Gastroesophageal sphincter (tissue), 4 donors: ENCODE data around the gene WWTR1. TPM values are rescaled to one million over a fixed set of nuclear protein-coding genes. Genes with fewer than 3 reads are reported as not detected.

Source experiments
- ATAC-seq: fragments of 150-250 bp; one replicate; pipeline ENCODE4 v1.9.1; 2016; ENCODE audit warnings: mild to moderate bottlenecking, moderate library complexity
- H3K27ac ChIP-seq, 4 donors: fragments of 200-600 bp; sonication (generic) in 3 of 4; 1 replicate in 3 of 4; 2 replicates in 1 of 4; pipeline ENCODE4 v1.5.1; 2016 to 2019
- H3K27me3 ChIP-seq: fragments of 200-600 bp; sonication (generic); one replicate; pipeline ENCODE4 v1.5.1; 2019
- H3K36me3 ChIP-seq, 2 donors: fragments of 200-600 bp; sonication (generic); one replicate each; pipeline ENCODE4 v1.5.1; 2019; ENCODE audit warnings: control low read depth in 1 of 2
- H3K4me1 ChIP-seq, 3 donors: fragments of 200-600 bp; sonication (generic); 1 replicate in 2 of 3; 2 replicates in 1 of 3; pipeline ENCODE4 v1.5.1; 2016 to 2019; ENCODE audit warnings: control low read depth in 2 of 3
- H3K4me3 ChIP-seq, 2 donors: fragments of 200-600 bp; sonication (generic); one replicate each; pipeline ENCODE4 v1.5.1; 2019; ENCODE audit warnings: mild to moderate bottlenecking in 1 of 2, moderate library complexity in 1 of 2
- H3K9me3 ChIP-seq, 3 donors: fragments of 200-600 bp; sonication (generic); one replicate each; pipeline ENCODE4 v1.5.1; 2017 to 2019; ENCODE audit warnings: control low read depth in 2 of 3
- EP300 ChIP-seq: sonication (generic); formaldehyde crosslinking; IDR thresholded peaks from one replicate; pipeline ENCODE4 v1.6.1; 2017; ENCODE audit warnings: antibody characterized with exemption, mild to moderate bottlenecking
- POLR2A ChIP-seq, 2 donors: fragments of 450-650 bp; IDR thresholded peaks; one replicate each; pipeline ENCODE4 v1.6.1; 2017; ENCODE audit warnings: antibody characterized with exemption in 2 of 2, mild to moderate bottlenecking in 2 of 2, moderate library complexity in 1 of 2
- POLR2AphosphoS5 ChIP-seq: sonication (generic); formaldehyde crosslinking; IDR thresholded peaks from one replicate; pipeline ENCODE4 v1.6.1; 2017; ENCODE audit warnings: antibody characterized with exemption
- WGBS, 2 donors: methylation state at CpG; one replicate each; pipeline ENCODE4 v1.1.5; 2018; ENCODE audit warnings: low coverage in 1 of 2; 5-methylcytosine and 5-hydroxymethylcytosine counted together
- total RNA-seq, 4 donors: library from RNA; depleted of rRNA; stranded (reverse); fragments of >200 nt; gene quantifications; one replicate each; pipeline ENCODE4 v1.1.0, GENCODE V29; 2016
- TF ChIP-seq, protein P1 (sequence below), 4 experiments: fragments of 200-600 bp in 2 of 4; fragments of 450-650 bp in 2 of 4; sonication (generic) in 1 of 4; IDR thresholded peaks; one replicate each; pipeline ENCODE4 v1.5.1; 2017 to 2019; ENCODE audit warnings: antibody characterized with exemption in 4 of 4, mild to moderate bottlenecking in 2 of 4, moderate library complexity in 2 of 4

The WWTR1 gene
- total RNA-seq, 4 donors from 2014 or later = 239 to 482 (median 321) TPM

DNA sequence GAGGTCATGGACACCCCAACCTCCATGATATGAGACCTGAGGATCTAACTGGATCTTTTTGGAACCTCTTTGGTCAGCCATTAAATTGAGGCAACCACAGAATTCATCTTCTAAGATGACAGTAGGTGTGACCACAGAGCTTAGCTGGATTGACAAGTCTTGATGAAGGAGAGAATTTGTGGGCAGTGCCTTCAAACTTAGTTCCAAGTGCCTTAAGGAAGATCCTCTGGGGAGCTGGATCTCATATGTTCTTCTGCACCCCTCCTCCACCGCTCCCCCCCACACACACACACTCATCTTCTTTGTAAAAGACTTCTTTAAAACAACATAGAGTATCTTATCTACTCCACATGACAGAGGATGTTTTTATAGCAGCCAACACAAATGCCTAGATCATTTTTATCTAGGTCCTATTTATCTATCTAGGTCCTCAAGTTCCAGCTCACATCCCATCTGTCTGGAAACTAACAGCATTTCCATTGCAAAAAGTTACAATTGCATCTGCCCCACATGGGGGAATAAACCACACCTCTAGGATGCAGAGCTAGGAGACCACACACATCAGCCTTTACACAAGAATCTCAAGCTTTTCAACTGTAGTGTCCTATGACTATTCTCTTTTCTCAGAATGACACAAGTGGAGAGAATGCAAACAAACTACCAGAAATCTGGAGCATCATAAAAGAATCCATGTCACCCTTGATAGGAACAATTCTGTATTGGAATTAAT lies 37.4 kb downstream of the WWTR1 start:
- H3K4me1 ChIP-seq = peaks cover 25 to 99% (median 28%) of the 10 kb centered on the region in 3 donors
- H3K9me3 ChIP-seq = no peaks in the 10 kb centered on the region
- H3K4me3 ChIP-seq = no peak overlapping the region
- TF ChIP-seq POLR2AphosphoS5 (no peak), EP300 (no peak), POLR2A (IDR thresholded peaks at IDR 0.05) (no peak)
- TF ChIP-seq, protein P1, sequence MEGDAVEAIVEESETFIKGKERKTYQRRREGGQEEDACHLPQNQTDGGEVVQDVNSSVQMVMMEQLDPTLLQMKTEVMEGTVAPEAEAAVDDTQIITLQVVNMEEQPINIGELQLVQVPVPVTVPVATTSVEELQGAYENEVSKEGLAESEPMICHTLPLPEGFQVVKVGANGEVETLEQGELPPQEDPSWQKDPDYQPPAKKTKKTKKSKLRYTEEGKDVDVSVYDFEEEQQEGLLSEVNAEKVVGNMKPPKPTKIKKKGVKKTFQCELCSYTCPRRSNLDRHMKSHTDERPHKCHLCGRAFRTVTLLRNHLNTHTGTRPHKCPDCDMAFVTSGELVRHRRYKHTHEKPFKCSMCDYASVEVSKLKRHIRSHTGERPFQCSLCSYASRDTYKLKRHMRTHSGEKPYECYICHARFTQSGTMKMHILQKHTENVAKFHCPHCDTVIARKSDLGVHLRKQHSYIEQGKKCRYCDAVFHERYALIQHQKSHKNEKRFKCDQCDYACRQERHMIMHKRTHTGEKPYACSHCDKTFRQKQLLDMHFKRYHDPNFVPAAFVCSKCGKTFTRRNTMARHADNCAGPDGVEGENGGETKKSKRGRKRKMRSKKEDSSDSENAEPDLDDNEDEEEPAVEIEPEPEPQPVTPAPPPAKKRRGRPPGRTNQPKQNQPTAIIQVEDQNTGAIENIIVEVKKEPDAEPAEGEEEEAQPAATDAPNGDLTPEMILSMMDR (IDR thresholded peaks at IDR 0.05) = no peak
- ATAC-seq = no peak
- no peaks in the 10 kb centered on the region for H3K27me3 ChIP-seq
- 80% methylated on average over 1 of the region's 1 CpG; no CpG with 5 or more reads in 1 of the 2 donors for WGBS, 2 donors
- no peaks in the 10 kb centered on the region for H3K36me3 ChIP-seq
- peak overlapping the region in 1 of 4 donors; percentile 37 for H3K27ac ChIP-seq

DNA sequence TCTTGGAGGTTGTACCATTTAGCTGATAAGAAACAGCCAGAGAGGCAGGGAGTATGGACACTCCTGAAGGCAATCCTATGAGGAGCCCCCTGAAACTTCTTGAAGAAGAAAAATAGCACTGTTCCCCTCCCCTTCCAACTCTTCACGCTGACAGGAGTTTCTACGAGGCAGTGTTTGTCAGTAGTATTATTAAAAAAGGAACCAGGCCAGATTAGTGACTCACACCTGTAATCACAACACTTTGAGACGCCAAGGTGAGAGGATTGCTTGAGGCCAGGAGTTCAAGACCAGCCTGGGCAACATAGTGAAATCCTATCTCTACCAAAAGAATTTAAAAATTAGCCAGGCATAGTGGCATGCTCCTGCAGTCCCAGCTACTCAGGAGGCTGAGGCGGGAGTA lies 38.7 kb downstream of the WWTR1 start:
- Histone ChIP-seq H3K4me3 (no peak overlapping the region), H3K9me3 (no peaks in the 10 kb centered on the region), H3K4me1 (peaks cover 25 to 99% (median 27%) of the 10 kb centered on the region in 3 donors), H3K27me3 (no peaks in the 10 kb centered on the region), H3K36me3 (no peaks in the 10 kb centered on the region), H3K27ac (peak overlapping the region in 2 of 4 donors; percentile 13 to 35)
- 6 to 32% methylated on average over 2 to 4 of the region's 4 CpGs for WGBS, 2 donors
- TF ChIP-seq EP300 = no peak
- TF ChIP-seq, protein P1 (IDR thresholded peaks at IDR 0.05) = no peak
- no peak for TF ChIP-seq POLR2AphosphoS5
- no peak for TF ChIP-seq POLR2A (IDR thresholded peaks at IDR 0.05)
- ATAC-seq = no peak

DNA sequence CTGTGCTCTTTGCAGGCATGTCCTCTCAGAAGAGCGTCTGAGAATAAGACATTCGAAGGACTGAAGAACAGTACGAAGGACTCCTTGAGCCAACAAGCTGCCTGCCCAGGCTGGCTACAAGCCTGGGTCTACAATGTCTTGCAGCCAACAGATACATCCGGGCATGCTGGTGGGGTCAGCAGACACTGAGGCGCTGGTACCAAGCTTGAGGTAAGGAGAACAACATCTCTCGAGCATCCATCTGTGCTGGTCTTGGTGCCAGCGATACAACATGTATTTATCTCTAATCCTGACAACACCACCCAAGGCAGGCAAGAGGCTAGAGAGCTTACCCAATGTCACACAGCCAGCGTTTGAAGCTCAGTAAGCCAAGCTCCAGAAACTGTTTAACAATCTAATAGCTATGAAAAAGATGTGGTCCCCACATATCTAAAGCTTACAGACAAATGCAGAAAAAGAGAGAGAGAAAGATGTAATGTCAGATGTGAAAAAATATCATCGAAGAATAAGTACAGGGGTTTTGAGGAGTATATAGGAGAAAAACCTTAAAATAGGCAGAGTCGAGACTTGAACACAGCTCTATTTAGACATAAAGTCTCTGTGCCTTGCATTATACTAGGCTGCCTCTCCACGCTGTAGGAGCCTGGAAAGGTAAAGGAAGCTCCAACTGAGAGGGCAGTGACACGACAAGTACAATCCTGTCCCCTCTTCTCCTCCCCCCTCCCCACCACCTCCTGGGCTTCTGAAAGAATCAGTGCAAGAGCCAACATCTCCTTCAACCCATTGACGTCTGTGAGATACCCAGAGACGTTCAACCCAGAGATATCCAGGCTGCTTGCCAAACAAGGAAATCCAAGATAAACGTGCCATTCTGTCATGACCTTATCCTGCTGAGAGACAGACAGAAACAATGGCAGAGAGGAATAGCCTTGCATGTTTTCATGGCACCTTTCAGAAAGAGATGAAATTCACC lies 39.4 kb downstream of the WWTR1 start:
- no peaks in the 10 kb centered on the region for H3K36me3 ChIP-seq
- H3K4me3 ChIP-seq = no peak overlapping the region
- WGBS, 2 donors = 55 to 62% methylated on average over 12 of the region's 15 CpGs
- no peak for ATAC-seq
- no peaks in the 10 kb centered on the region for H3K27me3 ChIP-seq
- no peak for TF ChIP-seq POLR2A (IDR thresholded peaks at IDR 0.05)
- H3K4me1 ChIP-seq = peaks cover 31 to 99% (median 31%) of the 10 kb centered on the region in 3 donors
- H3K9me3 ChIP-seq = no peaks in the 10 kb centered on the region
- H3K27ac ChIP-seq = peak overlapping the region in 3 of 4 donors; percentile 4 to 47 (median 13)

DNA sequence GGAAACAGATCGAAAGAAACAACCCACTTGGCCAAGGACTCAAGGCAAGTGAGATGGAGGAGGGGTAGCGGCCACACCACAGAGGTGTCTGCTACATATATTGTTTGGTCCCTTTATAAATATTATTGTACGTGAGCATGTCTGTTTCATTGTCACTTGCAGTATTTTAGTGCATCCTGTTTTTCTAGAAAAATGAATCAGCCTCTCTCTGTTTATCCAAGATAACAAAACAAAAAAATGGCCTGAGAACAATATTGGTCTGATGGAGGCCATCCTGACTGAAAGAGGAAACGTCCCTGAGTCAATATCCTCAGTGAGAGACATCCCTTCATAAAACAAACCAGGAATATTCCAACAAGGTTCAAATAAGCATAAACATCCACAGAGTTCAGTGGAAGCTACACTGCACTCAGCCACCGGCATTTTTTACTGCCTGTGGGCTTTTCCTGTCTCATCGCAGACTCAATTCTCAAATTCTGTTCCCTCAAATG lies 42.0 kb downstream of the WWTR1 start:
- H3K9me3 ChIP-seq = no peaks in the 10 kb centered on the region
- H3K4me3 ChIP-seq = no peak overlapping the region
- TF ChIP-seq POLR2AphosphoS5 = peak; percentile 7
- TF ChIP-seq, protein P1 (IDR thresholded peaks at IDR 0.05) = no peak
- peaks cover 25 to 100% (median 27%) of the 10 kb centered on the region in 3 donors for H3K4me1 ChIP-seq
- H3K36me3 ChIP-seq = no peaks in the 10 kb centered on the region
- peak; percentile 54 for ATAC-seq
- no peaks in the 10 kb centered on the region for H3K27me3 ChIP-seq
- WGBS, 2 donors = 71 to 74% methylated on average over 6 of the region's 6 CpGs
- peak overlapping the region; percentile 48 to 57 (median 52) for H3K27ac ChIP-seq

DNA sequence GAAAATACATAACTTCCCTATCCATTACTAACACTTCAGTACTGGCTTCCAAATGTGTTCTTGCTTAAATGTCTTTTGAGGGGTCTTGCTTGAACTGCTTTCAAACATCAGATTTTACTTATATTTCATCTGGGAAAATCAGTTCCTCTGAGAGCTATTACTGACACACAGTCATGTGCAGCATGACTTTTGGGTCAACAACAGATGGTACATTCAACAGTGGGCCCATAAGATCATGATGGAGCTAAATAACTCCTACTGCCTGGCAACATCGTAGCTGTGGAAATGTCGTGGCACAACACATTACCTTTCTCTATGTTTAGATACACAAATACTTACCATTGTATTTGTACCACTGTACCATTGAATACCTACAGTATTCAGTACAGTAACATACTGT lies 43.8 kb downstream of the WWTR1 start:
- TF ChIP-seq, protein P1 (IDR thresholded peaks at IDR 0.05) = no peak
- TF ChIP-seq POLR2AphosphoS5 = no peak
- no peak for TF ChIP-seq POLR2A (IDR thresholded peaks at IDR 0.05)
- no peak for TF ChIP-seq EP300
- 62 to 79% methylated on average over 2 of the region's 2 CpGs for WGBS, 2 donors
- Histone ChIP-seq H3K4me1 (peaks cover 20 to 100% (median 25%) of the 10 kb centered on the region in 3 donors), H3K27ac (no peak overlapping the region), H3K9me3 (no peaks in the 10 kb centered on the region), H3K4me3 (no peak overlapping the region), H3K36me3 (no peaks in the 10 kb centered on the region), H3K27me3 (no peaks in the 10 kb centered on the region)
- no peak for ATAC-seq
